ENCODE data around the gene VPS13D. TPM values are rescaled to one million over a fixed set of nuclear protein-coding genes. Genes with fewer than 3 reads are reported as not detected.

The VPS13D gene
- total and polyA plus RNA-seq, 2 experiments from 2014 or later, result 10.7 to 34.9 TPM

DNA sequence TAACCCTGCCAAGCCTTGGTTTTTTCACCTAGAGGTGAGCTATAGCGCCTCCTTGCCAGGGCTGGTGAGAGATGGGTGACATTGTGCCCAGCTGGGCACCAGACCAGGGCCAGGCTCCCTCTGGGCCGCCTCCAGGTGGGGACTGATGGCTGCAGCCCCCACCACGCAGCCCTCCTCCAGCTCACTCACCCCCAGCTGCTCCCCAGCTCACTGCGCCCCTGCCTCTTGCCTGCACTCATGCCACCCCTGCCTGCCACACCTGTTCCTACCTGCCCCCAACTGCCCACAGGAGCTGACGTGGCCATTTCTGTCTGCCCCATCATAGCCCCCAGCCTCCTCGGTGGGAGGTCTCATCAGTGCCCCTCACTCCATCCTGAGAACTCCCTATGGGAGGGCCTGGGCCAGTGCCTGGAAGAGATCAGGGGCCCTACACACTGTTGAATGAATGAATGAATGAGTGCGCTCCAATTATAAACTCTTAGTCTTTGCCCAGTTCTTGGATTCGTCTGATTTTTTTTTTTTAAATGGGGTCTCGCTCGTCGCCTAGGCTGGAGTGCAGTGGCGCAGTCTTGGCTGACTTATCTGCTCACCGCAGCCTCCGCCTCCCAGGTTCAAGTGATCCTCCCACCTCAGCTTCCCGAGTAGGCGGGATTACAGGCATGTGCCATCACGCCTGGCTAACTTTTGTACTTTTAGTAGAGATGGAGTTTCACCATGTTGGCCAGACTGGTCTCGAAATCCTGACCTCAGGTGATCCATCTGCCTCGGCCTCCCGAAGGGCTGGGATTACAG lies 26.4 kb upstream of the VPS13D start (continued):
- TF ChIP-seq, protein P1, sequence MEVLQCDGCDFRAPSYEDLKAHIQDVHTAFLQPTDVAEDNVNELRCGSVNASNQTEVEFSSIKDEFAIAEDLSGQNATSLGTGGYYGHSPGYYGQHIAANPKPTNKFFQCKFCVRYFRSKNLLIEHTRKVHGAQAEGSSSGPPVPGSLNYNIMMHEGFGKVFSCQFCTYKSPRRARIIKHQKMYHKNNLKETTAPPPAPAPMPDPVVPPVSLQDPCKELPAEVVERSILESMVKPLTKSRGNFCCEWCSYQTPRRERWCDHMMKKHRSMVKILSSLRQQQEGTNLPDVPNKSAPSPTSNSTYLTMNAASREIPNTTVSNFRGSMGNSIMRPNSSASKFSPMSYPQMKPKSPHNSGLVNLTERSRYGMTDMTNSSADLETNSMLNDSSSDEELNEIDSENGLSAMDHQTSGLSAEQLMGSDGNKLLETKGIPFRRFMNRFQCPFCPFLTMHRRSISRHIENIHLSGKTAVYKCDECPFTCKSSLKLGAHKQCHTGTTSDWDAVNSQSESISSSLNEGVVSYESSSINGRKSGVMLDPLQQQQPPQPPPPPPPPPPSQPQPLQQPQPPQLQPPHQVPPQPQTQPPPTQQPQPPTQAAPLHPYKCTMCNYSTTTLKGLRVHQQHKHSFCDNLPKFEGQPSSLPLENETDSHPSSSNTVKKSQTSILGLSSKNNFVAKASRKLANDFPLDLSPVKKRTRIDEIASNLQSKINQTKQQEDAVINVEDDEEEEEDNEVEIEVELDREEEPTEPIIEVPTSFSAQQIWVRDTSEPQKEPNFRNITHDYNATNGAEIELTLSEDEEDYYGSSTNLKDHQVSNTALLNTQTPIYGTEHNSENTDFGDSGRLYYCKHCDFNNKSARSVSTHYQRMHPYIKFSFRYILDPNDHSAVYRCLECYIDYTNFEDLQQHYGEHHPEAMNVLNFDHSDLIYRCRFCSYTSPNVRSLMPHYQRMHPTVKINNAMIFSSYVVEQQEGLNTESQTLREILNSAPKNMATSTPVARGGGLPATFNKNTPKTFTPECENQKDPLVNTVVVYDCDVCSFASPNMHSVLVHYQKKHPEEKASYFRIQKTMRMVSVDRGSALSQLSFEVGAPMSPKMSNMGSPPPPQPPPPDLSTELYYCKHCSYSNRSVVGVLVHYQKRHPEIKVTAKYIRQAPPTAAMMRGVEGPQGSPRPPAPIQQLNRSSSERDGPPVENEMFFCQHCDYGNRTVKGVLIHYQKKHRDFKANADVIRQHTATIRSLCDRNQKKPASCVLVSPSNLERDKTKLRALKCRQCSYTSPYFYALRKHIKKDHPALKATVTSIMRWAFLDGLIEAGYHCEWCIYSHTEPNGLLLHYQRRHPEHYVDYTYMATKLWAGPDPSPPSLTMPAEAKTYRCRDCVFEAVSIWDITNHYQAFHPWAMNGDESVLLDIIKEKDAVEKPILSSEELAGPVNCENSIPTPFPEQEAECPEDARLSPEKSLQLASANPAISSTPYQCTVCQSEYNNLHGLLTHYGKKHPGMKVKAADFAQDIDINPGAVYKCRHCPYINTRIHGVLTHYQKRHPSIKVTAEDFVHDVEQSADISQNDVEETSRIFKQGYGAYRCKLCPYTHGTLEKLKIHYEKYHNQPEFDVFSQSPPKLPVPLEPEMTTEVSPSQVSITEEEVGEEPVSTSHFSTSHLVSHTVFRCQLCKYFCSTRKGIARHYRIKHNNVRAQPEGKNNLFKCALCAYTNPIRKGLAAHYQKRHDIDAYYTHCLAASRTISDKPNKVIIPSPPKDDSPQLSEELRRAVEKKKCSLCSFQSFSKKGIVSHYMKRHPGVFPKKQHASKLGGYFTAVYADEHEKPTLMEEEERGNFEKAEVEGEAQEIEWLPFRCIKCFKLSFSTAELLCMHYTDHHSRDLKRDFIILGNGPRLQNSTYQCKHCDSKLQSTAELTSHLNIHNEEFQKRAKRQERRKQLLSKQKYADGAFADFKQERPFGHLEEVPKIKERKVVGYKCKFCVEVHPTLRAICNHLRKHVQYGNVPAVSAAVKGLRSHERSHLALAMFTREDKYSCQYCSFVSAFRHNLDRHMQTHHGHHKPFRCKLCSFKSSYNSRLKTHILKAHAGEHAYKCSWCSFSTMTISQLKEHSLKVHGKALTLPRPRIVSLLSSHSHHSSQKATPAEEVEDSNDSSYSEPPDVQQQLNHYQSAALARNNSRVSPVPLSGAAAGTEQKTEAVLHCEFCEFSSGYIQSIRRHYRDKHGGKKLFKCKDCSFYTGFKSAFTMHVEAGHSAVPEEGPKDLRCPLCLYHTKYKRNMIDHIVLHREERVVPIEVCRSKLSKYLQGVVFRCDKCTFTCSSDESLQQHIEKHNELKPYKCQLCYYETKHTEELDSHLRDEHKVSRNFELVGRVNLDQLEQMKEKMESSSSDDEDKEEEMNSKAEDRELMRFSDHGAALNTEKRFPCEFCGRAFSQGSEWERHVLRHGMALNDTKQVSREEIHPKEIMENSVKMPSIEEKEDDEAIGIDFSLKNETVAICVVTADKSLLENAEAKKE (CRISPR knock-in tag; IDR thresholded peaks at IDR 0.05), result no peak
- TF ChIP-seq POLR2AphosphoS5 (IDR thresholded peaks at IDR 0.05; ENCODE audit: low read depth) (no peak), ZNF331 (CRISPR knock-in tag; IDR thresholded peaks at IDR 0.05; ENCODE audit: low read depth) (no peak)
- TF ChIP-seq, protein P2, sequence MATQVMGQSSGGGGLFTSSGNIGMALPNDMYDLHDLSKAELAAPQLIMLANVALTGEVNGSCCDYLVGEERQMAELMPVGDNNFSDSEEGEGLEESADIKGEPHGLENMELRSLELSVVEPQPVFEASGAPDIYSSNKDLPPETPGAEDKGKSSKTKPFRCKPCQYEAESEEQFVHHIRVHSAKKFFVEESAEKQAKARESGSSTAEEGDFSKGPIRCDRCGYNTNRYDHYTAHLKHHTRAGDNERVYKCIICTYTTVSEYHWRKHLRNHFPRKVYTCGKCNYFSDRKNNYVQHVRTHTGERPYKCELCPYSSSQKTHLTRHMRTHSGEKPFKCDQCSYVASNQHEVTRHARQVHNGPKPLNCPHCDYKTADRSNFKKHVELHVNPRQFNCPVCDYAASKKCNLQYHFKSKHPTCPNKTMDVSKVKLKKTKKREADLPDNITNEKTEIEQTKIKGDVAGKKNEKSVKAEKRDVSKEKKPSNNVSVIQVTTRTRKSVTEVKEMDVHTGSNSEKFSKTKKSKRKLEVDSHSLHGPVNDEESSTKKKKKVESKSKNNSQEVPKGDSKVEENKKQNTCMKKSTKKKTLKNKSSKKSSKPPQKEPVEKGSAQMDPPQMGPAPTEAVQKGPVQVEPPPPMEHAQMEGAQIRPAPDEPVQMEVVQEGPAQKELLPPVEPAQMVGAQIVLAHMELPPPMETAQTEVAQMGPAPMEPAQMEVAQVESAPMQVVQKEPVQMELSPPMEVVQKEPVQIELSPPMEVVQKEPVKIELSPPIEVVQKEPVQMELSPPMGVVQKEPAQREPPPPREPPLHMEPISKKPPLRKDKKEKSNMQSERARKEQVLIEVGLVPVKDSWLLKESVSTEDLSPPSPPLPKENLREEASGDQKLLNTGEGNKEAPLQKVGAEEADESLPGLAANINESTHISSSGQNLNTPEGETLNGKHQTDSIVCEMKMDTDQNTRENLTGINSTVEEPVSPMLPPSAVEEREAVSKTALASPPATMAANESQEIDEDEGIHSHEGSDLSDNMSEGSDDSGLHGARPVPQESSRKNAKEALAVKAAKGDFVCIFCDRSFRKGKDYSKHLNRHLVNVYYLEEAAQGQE (IDR thresholded peaks at IDR 0.05; ENCODE audit: unreplicated experiment), result no peak

DNA sequence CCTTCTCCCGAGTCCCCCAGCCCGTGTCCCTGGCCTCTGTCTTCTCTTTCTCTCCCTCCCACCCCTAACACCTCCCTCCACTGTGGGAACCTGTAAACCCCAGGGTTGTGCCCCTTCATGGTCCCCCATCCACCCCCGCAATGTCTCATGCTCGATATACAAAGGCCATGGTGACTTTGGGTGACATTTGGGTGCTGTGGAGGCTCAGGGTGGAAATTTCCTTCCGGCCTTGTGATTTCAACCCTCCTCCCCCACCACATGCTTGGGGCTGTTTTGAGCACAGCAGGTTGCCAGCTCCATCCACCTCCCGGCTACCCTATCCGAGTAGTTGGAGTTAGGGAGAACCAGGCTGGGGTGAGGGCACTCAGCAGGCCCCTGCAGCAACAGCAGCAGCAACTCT lies 25.7 kb upstream of the VPS13D start:
- Mint-ChIP-seq H3K27me3 (ENCODE audit: insufficient read depth, low read depth, poor library complexity) (peaks cover 1% of the 10 kb centered on the region), H3K27ac (no peak overlapping the region), H3K4me1 (peaks cover 32% of the 10 kb centered on the region), H3K36me3 (ENCODE audit: low read depth) (no peaks in the 10 kb centered on the region), H3K9me3 (no peaks in the 10 kb centered on the region), H3K4me3 (no peak overlapping the region)
- Histone ChIP-seq H3K9me2 (ENCODE audit: insufficient read depth) (no peaks in the 10 kb centered on the region), H3K4me3 (no peak overlapping the region), H2AFZ (0 out of 2 replicates have a peak overlapping the region, but pooled peaks have one; percentile 72), H3K4me2 (peak overlapping the region; percentile 43; the same call in 1 of the 2 replicates), H3K27ac (ENCODE audit: low read depth) (no peak overlapping the region), H3K79me2 (replicated peaks; ENCODE audit: insufficient read depth) (no peaks in the 10 kb centered on the region), H4K20me1 (replicated peaks; ENCODE audit: insufficient read depth) (no peaks in the 10 kb centered on the region), H3K4me1 (ENCODE audit: insufficient read depth) (peaks cover 16% of the 10 kb centered on the region), H3K36me3 (ENCODE audit: insufficient read depth) (no peaks in the 10 kb centered on the region), H3K27me3 (ENCODE audit: insufficient read depth) (no peaks in the 10 kb centered on the region), H3F3A (replicated peaks; ENCODE audit: low read depth) (no peaks in the 10 kb centered on the region)
- DNase-seq (ENCODE audit: low spot score) (no peak), ATAC-seq (peak; percentile 21)
- no peak for TF ChIP-seq NANOG (IDR thresholded peaks at IDR 0.05; ENCODE audit: borderline replicate concordance)
- TF ChIP-seq ZNF114 (CRISPR knock-in tag; IDR thresholded peaks at IDR 0.05), result no peak

Measured in GM23338 (cell line).